Mammary epithelial cell (primary cell): ENCODE data around the gene RSPH9.

Experiments
- CTCF ChIP-seq, 2 donors: IDR thresholded peaks in 1 of 2; conservative IDR thresholded peaks in 1 of 2; 2 replicates each; pipeline ENCODE4 v1.5.1; 2011 to 2012; ENCODE audit warnings: inconsistent platforms in 2 of 2, low read length in 2 of 2, mild to moderate bottlenecking in 2 of 2, control low read depth in 1 of 2, low read depth in 1 of 2; ENCODE audit not compliant: insufficient read depth in 1 of 2; ENCODE audit errors: extremely low read depth in 1 of 2
- EZH2 ChIP-seq: IDR thresholded peaks from 2 replicates; pipeline ENCODE4 v1.6.1; 2012; ENCODE audit warnings: low read length, inconsistent platforms, borderline replicate concordance

- TF ChIP-seq CTCF (conservative IDR thresholded peaks at IDR 0.05 in 1 of 2, IDR thresholded peaks at IDR 0.05 in 1 of 2; ENCODE audit: extremely low read depth in 1 of 2, insufficient read depth in 1 of 2, low read depth in 1 of 2, low read length in 2 of 2) (no peak), EZH2 (no peak)
Measured at GRCh38 chr6:43622541-43622940, 22.3 kb upstream of the RSPH9 start.
